ENCODE measurements around the gene NPEPL1.

GRCh38 chr20:58722877-58723627, 30.5 kb downstream of the NPEPL1 start:
- TF ChIP-seq CTCF (IDR thresholded peaks at IDR 0.05; ENCODE audit: extremely low read depth in 1 of 2, insufficient read depth in 1 of 2, low read depth in 1 of 2, low read length in 2 of 2): no peak
- TF ChIP-seq EZH2 (IDR thresholded peaks at IDR 0.05; ENCODE audit: borderline replicate concordance, low read depth, low read length, severe bottlenecking): no peak

Data from endothelial cell of umbilical vein (primary cell).